HEK293 (cell line): ENCODE results near the gene KLK11.

ENCODE experiments used
- PRDM1 ChIP-seq: fragments of 450-650 bp; formaldehyde crosslinking; IDR thresholded peaks from 2 replicates; pipeline ENCODE4; 2016; ENCODE audit warnings: missing biosample characterization, missing genetic modification characterization
- RBAK ChIP-seq: fragments of 450-650 bp; formaldehyde crosslinking; IDR thresholded peaks from 2 replicates; pipeline ENCODE4 v1.5.1; 2016; ENCODE audit warnings: missing biosample characterization, missing genetic modification characterization
- ZNF121 ChIP-seq: fragments of 450-650 bp; formaldehyde crosslinking; IDR thresholded peaks from 2 replicates; pipeline ENCODE4 v1.5.1; 2016; ENCODE audit warnings: missing biosample characterization, missing genetic modification characterization
- ZNF571 ChIP-seq: fragments of 450-650 bp; formaldehyde crosslinking; IDR thresholded peaks from 2 replicates; pipeline ENCODE4 v1.5.0; 2017; ENCODE audit warnings: missing biosample characterization, missing genetic modification characterization
- TF ChIP-seq, protein P1 (sequence below): fragments of 450-650 bp; formaldehyde crosslinking; IDR thresholded peaks from 2 replicates; pipeline ENCODE4 v1.5.1; 2016; ENCODE audit warnings: missing biosample characterization, missing genetic modification characterization
- TF ChIP-seq, protein P2 (sequence below): fragments of 450-650 bp; formaldehyde crosslinking; IDR thresholded peaks from 2 replicates; pipeline ENCODE4 v1.5.1; 2016; ENCODE audit warnings: missing biosample characterization, missing genetic modification characterization
- TF ChIP-seq, protein P3 (sequence below): fragments of 450-650 bp; formaldehyde crosslinking; optimal IDR thresholded peaks from 2 replicates; pipeline ENCODE3; 2016; ENCODE audit warnings: missing biosample characterization, mild to moderate bottlenecking, missing genetic modification characterization

DNA sequence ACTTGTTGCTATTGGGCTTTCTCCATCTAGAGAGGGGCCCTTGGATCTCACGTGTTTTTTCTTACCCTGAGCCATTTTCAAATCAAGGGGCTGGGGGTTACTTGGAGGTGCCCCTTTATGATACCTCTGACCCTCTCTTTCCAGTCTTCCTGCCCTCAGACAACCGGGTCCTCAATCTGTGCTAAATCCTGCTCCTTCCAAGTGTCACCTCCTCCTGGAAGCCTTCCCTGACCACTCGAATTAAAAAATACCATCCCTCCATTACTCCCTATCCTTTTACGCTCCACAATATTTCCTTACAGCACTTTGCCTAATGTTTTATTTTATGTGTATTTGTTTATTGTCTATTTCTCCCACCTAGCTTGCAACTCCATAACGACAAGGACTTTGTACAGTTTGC, 28.4 kb downstream of the KLK11 start:
- TF ChIP-seq RBAK (tag by site-specific recombination) (no peak), ZNF571 (no peak), PRDM1 (tag by site-specific recombination) (no peak), ZNF121 (tag by site-specific recombination) (no peak)
- TF ChIP-seq, protein P1, sequence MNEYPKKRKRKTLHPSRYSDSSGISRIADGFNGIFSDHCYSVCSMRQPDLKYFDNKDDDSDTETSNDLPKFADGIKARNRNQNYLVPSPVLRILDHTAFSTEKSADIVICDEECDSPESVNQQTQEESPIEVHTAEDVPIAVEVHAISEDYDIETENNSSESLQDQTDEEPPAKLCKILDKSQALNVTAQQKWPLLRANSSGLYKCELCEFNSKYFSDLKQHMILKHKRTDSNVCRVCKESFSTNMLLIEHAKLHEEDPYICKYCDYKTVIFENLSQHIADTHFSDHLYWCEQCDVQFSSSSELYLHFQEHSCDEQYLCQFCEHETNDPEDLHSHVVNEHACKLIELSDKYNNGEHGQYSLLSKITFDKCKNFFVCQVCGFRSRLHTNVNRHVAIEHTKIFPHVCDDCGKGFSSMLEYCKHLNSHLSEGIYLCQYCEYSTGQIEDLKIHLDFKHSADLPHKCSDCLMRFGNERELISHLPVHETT (tag by site-specific recombination): no peak
- TF ChIP-seq, protein P2, sequence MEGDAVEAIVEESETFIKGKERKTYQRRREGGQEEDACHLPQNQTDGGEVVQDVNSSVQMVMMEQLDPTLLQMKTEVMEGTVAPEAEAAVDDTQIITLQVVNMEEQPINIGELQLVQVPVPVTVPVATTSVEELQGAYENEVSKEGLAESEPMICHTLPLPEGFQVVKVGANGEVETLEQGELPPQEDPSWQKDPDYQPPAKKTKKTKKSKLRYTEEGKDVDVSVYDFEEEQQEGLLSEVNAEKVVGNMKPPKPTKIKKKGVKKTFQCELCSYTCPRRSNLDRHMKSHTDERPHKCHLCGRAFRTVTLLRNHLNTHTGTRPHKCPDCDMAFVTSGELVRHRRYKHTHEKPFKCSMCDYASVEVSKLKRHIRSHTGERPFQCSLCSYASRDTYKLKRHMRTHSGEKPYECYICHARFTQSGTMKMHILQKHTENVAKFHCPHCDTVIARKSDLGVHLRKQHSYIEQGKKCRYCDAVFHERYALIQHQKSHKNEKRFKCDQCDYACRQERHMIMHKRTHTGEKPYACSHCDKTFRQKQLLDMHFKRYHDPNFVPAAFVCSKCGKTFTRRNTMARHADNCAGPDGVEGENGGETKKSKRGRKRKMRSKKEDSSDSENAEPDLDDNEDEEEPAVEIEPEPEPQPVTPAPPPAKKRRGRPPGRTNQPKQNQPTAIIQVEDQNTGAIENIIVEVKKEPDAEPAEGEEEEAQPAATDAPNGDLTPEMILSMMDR (tag by site-specific recombination): no peak
- TF ChIP-seq, protein P3, sequence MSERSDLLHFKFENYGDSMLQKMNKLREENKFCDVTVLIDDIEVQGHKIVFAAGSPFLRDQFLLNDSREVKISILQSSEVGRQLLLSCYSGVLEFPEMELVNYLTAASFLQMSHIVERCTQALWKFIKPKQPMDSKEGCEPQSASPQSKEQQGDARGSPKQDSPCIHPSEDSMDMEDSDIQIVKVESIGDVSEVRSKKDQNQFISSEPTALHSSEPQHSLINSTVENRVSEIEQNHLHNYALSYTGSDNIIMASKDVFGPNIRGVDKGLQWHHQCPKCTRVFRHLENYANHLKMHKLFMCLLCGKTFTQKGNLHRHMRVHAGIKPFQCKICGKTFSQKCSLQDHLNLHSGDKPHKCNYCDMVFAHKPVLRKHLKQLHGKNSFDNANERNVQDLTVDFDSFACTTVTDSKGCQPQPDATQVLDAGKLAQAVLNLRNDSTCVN (tag by site-specific recombination): no peak
